ENCODE data around the gene SHISA9. TPM values are rescaled to one million over a fixed set of nuclear protein-coding genes. Genes with fewer than 3 reads are reported as not detected.

SHISA9 gene
- total RNA-seq, 1 donor from 2014 or later = not detected

- intact Hi-C loops (cut with micrococcal nuclease) = no loop called here
- no peaks in the 10 kb centered on the region for H3K9me3 Mint-ChIP-seq
- no peak overlapping the region for H3K27ac Mint-ChIP-seq
Observed at GRCh38 chr16:13206606-13207005, 305.2 kb downstream of the SHISA9 start.

GRCh38 chr16:13207151-13207550 lies 305.8 kb downstream of the SHISA9 start:
- intact Hi-C loops (cut with micrococcal nuclease) = no loop called here
- Mint-ChIP-seq H3K4me3 (no peak overlapping the region), H3K27me3 (no peaks in the 10 kb centered on the region), H3K27ac (no peak overlapping the region), H3K36me3 (ENCODE audit: low read depth) (no peaks in the 10 kb centered on the region), H3K4me1 (no peaks in the 10 kb centered on the region), H3K9me3 (no peaks in the 10 kb centered on the region)
- no peak for DNase-seq

More at GRCh38 chr16:13206606-13207005, 305.2 kb downstream of the SHISA9 start:
- Mint-ChIP-seq H3K4me1 (no peaks in the 10 kb centered on the region), H3K4me3 (no peak overlapping the region), H3K27me3 (no peaks in the 10 kb centered on the region), H3K36me3 (ENCODE audit: low read depth) (no peaks in the 10 kb centered on the region)
- no peak for DNase-seq

GRCh38 chr16:13223666-13224065 lies 322.3 kb downstream of the SHISA9 start:
- no peaks in the 10 kb centered on the region for H3K36me3 Mint-ChIP-seq (ENCODE audit: low read depth)

GRCh38 chr16:13229039-13229438 lies 327.6 kb downstream of the SHISA9 start:
- intact Hi-C loops (cut with micrococcal nuclease) = no loop called here
- Mint-ChIP-seq H3K4me3 (no peak overlapping the region), H3K27ac (no peak overlapping the region), H3K9me3 (peaks cover 11% of the 10 kb centered on the region), H3K4me1 (no peaks in the 10 kb centered on the region), H3K36me3 (ENCODE audit: low read depth) (no peaks in the 10 kb centered on the region), H3K27me3 (no peaks in the 10 kb centered on the region)
- DNase-seq = no peak

More at GRCh38 chr16:13223666-13224065, 322.3 kb downstream of the SHISA9 start:
- H3K27me3 Mint-ChIP-seq = no peaks in the 10 kb centered on the region
- H3K27ac Mint-ChIP-seq = no peak overlapping the region
- no peak for DNase-seq
- H3K4me1 Mint-ChIP-seq = no peaks in the 10 kb centered on the region
- H3K4me3 Mint-ChIP-seq = no peak overlapping the region
- peaks cover 11% of the 10 kb centered on the region for H3K9me3 Mint-ChIP-seq
- intact Hi-C loops (cut with micrococcal nuclease) = no loop called here

DNA sequence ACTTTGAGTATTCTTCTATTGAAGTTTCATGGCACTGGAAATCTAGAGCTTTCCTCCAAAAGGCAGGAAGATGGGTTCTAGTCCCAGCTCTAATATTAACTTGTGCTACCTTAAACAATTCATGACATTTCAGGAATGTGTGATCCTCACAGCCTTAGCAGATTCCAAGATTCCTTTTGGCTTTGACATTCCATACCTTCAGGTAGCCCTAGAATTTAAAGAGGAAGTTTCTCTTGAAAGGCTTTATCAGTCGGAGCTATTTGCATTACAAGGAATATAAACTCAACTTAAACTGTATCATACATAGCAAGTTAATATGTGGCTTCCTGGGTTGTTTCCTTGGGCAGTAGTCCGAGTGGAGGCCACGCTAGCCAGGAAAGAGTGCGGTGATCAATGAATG lies 330.0 kb downstream of the SHISA9 start:
- peaks cover 7% of the 10 kb centered on the region for H3K9me3 Mint-ChIP-seq
- no peaks in the 10 kb centered on the region for H3K27me3 Mint-ChIP-seq
- H3K36me3 Mint-ChIP-seq (ENCODE audit: low read depth) = no peaks in the 10 kb centered on the region
- no peak for DNase-seq
- no peaks in the 10 kb centered on the region for H3K4me1 Mint-ChIP-seq
- intact Hi-C loops (cut with micrococcal nuclease) = no loop called here
- H3K27ac Mint-ChIP-seq = no peak overlapping the region
- no peak overlapping the region for H3K4me3 Mint-ChIP-seq

- no peak for DNase-seq
- Mint-ChIP-seq H3K4me3 (no peak overlapping the region), H3K27me3 (no peaks in the 10 kb centered on the region), H3K27ac (no peak overlapping the region), H3K9me3 (no peaks in the 10 kb centered on the region), H3K4me1 (no peaks in the 10 kb centered on the region), H3K36me3 (ENCODE audit: low read depth) (no peaks in the 10 kb centered on the region)
- intact Hi-C loops (cut with micrococcal nuclease) = no loop called here
Observed at GRCh38 chr16:13234999-13235398, 333.6 kb downstream of the SHISA9 start.

GRCh38 chr16:13236308-13236707 lies 334.9 kb downstream of the SHISA9 start:
- H3K27ac Mint-ChIP-seq = no peak overlapping the region
- H3K27me3 Mint-ChIP-seq = no peaks in the 10 kb centered on the region
- H3K9me3 Mint-ChIP-seq = no peaks in the 10 kb centered on the region
- no peaks in the 10 kb centered on the region for H3K4me1 Mint-ChIP-seq
- no peaks in the 10 kb centered on the region for H3K36me3 Mint-ChIP-seq (ENCODE audit: low read depth)
- no peak overlapping the region for H3K4me3 Mint-ChIP-seq
- DNase-seq = no peak
- intact Hi-C loops (cut with micrococcal nuclease) = no loop called here

GRCh38 chr16:13238182-13238581 lies 336.8 kb downstream of the SHISA9 start:
- DNase-seq = no peak
- H3K27me3 Mint-ChIP-seq = no peaks in the 10 kb centered on the region
- H3K36me3 Mint-ChIP-seq (ENCODE audit: low read depth) = no peaks in the 10 kb centered on the region
- no peak overlapping the region for H3K27ac Mint-ChIP-seq
- no peaks in the 10 kb centered on the region for H3K4me1 Mint-ChIP-seq
- intact Hi-C loops (cut with micrococcal nuclease) = no loop called here
- H3K4me3 Mint-ChIP-seq = no peak overlapping the region
- H3K9me3 Mint-ChIP-seq = no peaks in the 10 kb centered on the region

DNA sequence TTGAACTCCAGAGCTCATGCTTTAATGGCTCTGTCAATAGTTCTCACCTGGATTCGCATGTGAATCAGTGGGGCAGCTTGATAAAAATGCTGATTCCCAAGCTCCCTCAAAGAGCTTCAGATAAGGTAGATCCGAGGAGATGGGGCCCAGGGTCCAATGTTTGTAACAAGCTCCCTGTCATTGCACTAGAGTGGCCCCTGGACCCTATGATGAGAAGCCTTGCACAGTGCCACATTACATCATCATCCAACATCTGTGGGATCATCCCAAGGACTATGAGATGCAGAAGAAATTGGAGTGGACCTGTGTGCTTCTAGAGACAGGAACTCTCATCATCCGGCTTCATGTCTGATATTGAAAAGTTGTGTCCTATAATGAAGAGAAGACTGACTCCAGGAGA lies 340.8 kb downstream of the SHISA9 start:
- no peaks in the 10 kb centered on the region for H3K27me3 Mint-ChIP-seq
- no peaks in the 10 kb centered on the region for H3K4me1 Mint-ChIP-seq
- no peak for DNase-seq
- H3K4me3 Mint-ChIP-seq = no peak overlapping the region
- intact Hi-C loops (cut with micrococcal nuclease) = no loop called here
- no peaks in the 10 kb centered on the region for H3K9me3 Mint-ChIP-seq
- no peaks in the 10 kb centered on the region for H3K36me3 Mint-ChIP-seq (ENCODE audit: low read depth)
- no peak overlapping the region for H3K27ac Mint-ChIP-seq

- intact Hi-C loops (cut with micrococcal nuclease) = no loop called here
- H3K9me3 Mint-ChIP-seq = no peaks in the 10 kb centered on the region
- H3K27me3 Mint-ChIP-seq = no peaks in the 10 kb centered on the region
Observed at GRCh38 chr16:13244770-13245169, 343.4 kb downstream of the SHISA9 start.

DNA sequence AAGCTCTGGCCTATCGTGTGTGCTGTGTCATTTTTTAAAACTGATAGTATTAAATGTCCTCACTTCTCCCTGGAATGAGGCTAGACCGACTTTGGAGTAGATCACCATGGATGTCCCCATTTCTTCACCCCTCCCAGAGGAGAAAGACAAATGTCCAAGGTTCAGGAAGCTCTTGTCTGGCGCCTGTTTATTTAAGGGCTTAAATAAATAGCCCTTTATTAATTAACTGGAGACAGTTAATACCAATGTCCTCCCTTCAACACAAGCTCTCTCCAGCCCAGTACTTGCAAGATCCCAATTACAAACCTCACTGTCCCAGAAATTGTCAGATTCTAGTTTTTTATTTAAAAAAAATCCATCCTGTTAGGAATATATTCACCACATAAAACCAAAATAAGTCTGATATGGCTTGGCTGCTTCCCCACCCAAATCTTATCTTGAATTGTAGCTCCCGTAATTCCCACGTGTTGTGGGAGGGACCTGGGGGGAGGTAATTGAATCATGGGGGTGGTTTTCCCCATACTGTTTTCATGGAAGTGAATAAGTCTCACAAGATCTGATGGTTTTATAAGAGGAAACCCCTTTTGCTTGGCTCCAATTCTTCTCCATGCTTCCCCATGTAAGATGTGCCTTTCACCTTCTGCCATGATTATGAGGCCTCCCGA lies 344.4 kb downstream of the SHISA9 start:
- Mint-ChIP-seq H3K36me3 (ENCODE audit: low read depth) (no peaks in the 10 kb centered on the region), H3K27me3 (no peaks in the 10 kb centered on the region), H3K27ac (no peak overlapping the region), H3K4me1 (no peaks in the 10 kb centered on the region), H3K4me3 (no peak overlapping the region), H3K9me3 (no peaks in the 10 kb centered on the region)
- no peak for DNase-seq
- intact Hi-C loops (cut with micrococcal nuclease) = no loop called here

More at GRCh38 chr16:13244770-13245169, 343.4 kb downstream of the SHISA9 start:
- DNase-seq = no peak
- Mint-ChIP-seq H3K4me1 (no peaks in the 10 kb centered on the region), H3K36me3 (ENCODE audit: low read depth) (no peaks in the 10 kb centered on the region), H3K27ac (no peak overlapping the region), H3K4me3 (no peak overlapping the region)

GRCh38 chr16:13254998-13255614 lies 353.7 kb downstream of the SHISA9 start:
- no peaks in the 10 kb centered on the region for H3K4me1 Mint-ChIP-seq
- no peaks in the 10 kb centered on the region for H3K27me3 Mint-ChIP-seq
- intact Hi-C loops (cut with micrococcal nuclease) = no loop called here
- H3K36me3 Mint-ChIP-seq (ENCODE audit: low read depth) = no peaks in the 10 kb centered on the region
- peaks cover 28% of the 10 kb centered on the region for H3K9me3 Mint-ChIP-seq
- H3K4me3 Mint-ChIP-seq = no peak overlapping the region
- no peak overlapping the region for H3K27ac Mint-ChIP-seq
- no peak for DNase-seq

DNA sequence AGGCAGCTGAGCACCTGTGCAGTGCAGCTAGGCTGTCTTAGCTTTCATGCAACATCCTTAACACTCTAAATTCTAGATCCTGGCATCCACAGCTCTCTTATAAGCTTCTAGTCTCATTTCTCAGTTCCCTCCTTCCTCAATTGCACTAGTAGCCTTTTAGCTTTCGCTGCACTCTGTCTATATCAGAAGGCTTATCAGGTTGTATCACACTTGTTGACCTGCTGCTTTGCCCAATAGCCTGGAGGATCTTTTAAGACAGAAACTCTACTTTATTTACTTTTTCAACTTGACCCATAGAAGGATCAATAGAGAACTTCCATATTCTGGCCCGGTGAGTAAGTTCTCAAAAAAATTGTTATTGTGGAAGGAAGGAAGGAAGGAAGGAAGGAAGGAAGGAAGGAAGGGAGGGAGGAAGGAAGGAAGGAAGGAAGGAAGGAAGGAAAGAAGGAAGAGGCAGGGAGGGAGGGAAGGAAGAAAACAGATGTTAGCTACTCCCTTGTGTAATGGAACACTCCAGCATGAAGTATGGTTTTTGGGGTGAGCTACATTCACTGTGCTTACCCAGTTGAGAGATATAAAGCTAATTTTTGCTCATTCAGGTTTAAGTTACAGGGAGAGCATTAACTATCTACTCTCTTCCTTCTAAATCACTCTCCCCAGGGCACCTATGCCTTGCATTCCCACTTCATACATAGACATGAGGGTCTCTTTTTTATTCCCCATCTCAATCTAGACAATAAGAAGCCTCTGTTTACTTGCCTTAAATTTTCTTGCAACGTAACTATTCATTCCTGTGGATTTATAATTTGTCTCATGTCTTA lies 361.1 kb downstream of the SHISA9 start:
- intact Hi-C loops (cut with micrococcal nuclease) = no loop called here
- peaks cover 21% of the 10 kb centered on the region for H3K9me3 Mint-ChIP-seq
- no peak overlapping the region for H3K27ac Mint-ChIP-seq
- H3K27me3 Mint-ChIP-seq = no peaks in the 10 kb centered on the region
- no peak for DNase-seq
- H3K4me1 Mint-ChIP-seq = no peaks in the 10 kb centered on the region
- H3K36me3 Mint-ChIP-seq (ENCODE audit: low read depth) = no peaks in the 10 kb centered on the region
- H3K4me3 Mint-ChIP-seq = no peak overlapping the region
